ENCODE measurements around the gene CDSN.

GRCh38 chr6:31113861-31114540, 6.2 kb downstream of the CDSN start:
- TF ChIP-seq, protein P1, sequence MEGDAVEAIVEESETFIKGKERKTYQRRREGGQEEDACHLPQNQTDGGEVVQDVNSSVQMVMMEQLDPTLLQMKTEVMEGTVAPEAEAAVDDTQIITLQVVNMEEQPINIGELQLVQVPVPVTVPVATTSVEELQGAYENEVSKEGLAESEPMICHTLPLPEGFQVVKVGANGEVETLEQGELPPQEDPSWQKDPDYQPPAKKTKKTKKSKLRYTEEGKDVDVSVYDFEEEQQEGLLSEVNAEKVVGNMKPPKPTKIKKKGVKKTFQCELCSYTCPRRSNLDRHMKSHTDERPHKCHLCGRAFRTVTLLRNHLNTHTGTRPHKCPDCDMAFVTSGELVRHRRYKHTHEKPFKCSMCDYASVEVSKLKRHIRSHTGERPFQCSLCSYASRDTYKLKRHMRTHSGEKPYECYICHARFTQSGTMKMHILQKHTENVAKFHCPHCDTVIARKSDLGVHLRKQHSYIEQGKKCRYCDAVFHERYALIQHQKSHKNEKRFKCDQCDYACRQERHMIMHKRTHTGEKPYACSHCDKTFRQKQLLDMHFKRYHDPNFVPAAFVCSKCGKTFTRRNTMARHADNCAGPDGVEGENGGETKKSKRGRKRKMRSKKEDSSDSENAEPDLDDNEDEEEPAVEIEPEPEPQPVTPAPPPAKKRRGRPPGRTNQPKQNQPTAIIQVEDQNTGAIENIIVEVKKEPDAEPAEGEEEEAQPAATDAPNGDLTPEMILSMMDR (IDR thresholded peaks at IDR 0.05): no peak
- no peak for TF ChIP-seq POLR2A (IDR thresholded peaks at IDR 0.05)
